RKO (cell line): ENCODE data around the gene TSPAN4.

Source experiments
- DNase-seq: peaks from one replicate; pipeline ENCODE4 v3.0.0-alpha.2; 2016; ENCODE audit warnings: low spot score

TSPAN4 gene

GRCh38 chr11:824292-824880 lies 18.3 kb upstream of the TSPAN4 start:
- no peak for DNase-seq

DNA sequence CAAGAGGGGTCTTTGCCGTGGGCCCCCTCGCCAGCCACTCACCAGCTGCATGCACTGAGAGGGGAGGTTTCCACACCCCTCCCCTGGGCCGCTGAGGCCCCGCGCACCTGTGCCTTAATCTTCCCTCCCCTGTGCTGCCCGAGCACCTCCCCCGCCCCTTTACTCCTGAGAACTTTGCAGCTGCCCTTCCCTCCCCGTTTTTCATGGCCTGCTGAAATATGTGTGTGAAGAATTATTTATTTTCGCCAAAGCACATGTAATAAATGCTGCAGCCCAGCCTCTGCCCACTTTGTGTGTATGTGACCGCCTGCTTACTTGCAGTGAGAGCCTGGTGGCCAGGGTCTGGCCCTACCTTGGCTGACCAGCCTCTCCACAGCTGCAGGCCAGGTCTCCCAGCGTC lies 17.7 kb upstream of the TSPAN4 start:
- no peak for DNase-seq

GRCh38 chr11:825366-826226 lies 17.1 kb upstream of the TSPAN4 start:
- no peak for DNase-seq

- DNase-seq, result no peak
Measured at GRCh38 chr11:826227-826621, 16.4 kb upstream of the TSPAN4 start.

GRCh38 chr11:826836-827145 lies 15.9 kb upstream of the TSPAN4 start:
- DNase-seq, result no peak

GRCh38 chr11:827146-827896 lies 15.3 kb upstream of the TSPAN4 start:
- no peak for DNase-seq

DNA sequence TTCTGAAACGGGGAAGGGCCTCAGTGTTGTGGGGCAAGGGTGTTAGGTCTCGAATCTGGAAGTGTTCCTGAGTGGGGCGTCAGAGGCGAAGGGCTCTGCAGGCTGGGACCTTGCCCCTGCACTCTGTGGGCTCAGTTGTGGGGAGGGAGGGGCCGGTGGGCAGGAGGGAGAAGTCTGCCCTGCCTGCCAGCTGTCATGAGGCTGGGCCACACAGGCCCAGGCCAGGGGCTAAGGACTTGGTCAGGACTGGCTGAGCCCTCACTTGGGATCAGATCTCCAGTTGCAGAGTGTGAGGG lies 14.8 kb upstream of the TSPAN4 start, which contains the start of gene CRACR2B:
TSS of gene CRACR2B (plus strand) at position 23 of the 296 bp plus-strand sequence. CDS start 689 bp downstream, outside the sequence.
- no peak for DNase-seq

DNA sequence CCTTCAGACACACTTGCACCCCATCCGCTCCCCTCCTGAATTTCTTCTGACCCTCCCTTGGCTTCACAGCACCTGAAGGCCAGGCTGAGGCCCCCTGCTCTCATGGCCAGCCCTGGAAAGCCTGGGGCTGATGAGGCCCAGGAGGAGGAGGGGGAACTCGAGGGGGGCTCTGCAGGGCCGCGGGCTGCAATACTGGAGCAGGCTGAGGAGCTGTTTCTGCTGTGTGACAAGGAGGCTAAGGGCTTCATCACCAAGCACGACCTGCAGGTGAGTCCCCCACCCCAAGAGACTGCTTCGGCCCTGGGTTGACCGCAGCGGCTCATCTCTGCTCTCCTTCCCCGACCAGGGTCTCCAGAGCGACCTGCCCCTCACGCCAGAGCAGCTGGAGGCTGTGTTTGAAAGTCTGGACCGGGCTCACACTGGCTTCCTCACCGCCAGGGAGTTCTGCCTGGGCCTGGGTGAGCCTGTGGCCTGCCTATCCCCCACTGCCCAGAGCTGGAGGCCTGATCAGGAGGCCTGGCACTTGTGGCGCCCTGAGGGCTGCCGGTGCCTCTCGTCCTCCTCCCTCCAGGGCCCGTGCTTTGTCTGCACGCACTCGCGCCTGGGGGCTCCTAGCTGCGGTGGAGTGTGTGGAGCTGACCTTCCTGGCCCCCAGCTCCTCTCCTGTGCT lies 14.0 kb upstream of the TSPAN4 start:
- no peak for DNase-seq

DNA sequence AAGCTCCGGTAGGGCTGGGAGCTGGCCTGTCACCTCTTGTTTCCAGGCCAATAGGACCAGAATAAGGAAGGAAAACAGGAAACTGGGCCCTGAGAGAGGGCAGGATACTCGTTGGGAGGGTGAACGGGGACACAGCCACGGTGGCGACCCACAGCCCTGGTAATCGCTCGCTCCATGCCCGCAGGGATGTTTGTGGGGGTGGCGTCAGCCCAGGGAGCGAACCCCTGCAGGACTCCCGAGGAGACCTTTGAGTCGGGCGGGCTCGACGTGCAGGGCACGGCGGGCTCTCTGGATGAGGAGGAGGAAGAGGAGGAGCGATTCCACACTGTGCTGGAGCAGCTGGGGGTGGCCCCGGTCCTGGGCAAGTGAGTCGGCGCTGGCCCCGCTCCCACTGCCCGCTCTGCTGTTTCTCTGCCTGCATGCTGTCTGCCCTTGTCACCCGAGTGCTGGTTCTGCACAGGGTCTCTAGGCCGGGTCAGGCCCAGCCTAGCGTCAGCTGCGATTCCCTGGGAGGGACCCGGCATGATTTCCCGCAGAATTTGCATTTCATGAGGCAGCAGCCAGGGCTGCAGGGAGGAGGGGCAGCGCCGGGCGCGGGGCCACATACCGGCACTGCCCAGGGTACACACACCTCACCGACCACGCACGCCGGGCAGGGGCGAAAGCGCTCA lies 13.3 kb upstream of the TSPAN4 start:
- DNase-seq, result no peak

DNA sequence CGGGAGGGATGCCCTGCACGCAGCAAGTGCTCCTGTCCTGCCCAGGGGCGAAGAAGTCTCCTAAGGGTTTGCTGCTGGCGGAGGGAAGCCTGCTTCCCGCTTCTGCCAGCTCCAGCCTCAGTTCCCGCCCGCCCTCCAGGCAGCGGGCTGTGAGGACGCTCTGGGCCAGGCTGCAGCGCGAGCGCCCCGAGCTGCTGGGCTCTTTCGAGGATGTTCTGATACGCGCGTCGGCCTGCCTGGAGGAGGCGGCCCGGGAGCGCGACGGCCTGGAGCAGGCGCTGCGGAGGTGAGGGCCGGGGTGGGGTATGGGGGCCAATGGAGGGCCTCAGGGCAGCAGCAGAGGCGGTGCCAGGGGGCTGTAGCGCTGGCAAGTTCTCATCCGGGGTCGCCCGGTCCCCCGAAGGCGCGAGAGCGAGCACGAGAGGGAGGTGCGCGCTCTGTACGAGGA lies 12.8 kb upstream of the TSPAN4 start:
- DNase-seq, result no peak

DNA sequence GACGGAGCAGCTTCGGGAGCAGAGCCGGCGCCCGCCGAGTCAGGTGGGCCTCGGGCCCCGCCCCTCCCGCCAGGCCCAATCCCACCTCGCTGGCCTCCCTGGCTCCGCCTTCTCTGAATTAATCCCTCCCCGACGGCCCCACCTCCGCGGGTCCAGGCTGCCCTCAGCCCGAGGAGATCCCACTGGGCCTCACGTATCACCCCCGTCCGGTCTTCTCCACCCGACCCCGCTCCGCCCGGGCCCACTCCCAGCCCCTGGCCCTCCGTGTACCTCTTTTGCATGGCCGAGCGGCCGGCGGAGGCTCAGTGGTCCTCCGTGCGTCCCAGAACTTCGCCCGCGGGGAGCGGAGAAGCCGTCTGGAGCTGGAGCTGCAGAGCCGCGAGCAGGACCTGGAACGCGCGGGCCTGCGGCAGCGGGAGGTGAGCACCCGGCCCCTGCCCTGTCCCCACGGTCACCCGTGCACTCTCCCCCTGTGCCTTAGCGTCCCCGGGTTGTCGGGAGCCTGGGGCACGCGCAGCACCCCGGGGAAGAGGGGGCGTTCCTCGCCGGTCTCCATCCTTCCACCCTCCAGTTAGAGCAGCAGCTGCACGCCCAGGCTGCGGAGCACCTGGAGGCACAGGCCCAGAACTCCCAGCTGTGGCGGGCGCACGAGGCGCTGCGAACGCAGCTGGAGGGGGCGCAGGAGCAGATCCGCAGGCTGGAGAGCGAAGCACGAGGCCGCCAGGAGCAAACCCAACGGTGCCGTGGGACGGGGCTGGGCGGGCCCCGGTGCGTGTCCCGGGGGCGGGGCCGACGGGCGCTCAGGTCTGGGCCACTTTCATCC lies 12.1 kb upstream of the TSPAN4 start:
- no peak for DNase-seq

- DNase-seq, result no peak
Measured at GRCh38 chr11:831118-831864, 11.4 kb upstream of the TSPAN4 start.

DNA sequence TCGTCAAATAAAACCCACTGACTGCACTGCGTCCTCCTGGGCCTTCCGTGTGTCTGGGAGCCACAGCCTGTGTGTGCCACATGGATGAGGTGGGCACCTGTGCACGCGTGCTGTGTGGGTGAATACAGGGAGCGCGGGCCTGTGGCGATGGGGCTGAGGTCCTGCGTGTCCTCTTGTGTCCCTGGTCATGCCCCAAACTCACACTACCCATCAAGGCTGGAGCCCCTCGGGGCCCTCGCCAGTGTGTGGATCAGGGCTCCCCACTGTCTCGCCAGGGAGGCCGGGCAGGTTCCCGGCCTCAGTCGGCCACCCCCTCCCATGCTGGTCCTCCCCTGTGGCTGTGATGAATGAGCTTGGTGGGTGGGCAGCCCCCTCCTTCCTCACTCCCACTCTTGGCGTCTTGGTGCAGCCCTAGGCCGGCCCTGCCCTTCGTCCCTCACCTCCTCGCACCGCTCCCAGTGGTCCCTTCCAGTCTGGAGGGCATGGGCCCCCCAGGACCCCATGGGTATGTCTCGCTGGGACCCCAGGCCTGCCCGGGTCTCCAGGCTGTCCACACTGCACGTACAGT lies 10.6 kb upstream of the TSPAN4 start:
- DNase-seq, result no peak

GRCh38 chr11:832529-833113 lies 10.0 kb upstream of the TSPAN4 start, which contains the start of gene CD151:
CD151 (plus strand) TSS chr11:832952; CDS start chr11:836070, 3,118 bp downstream.
- DNase-seq, result peak; percentile 73

DNA sequence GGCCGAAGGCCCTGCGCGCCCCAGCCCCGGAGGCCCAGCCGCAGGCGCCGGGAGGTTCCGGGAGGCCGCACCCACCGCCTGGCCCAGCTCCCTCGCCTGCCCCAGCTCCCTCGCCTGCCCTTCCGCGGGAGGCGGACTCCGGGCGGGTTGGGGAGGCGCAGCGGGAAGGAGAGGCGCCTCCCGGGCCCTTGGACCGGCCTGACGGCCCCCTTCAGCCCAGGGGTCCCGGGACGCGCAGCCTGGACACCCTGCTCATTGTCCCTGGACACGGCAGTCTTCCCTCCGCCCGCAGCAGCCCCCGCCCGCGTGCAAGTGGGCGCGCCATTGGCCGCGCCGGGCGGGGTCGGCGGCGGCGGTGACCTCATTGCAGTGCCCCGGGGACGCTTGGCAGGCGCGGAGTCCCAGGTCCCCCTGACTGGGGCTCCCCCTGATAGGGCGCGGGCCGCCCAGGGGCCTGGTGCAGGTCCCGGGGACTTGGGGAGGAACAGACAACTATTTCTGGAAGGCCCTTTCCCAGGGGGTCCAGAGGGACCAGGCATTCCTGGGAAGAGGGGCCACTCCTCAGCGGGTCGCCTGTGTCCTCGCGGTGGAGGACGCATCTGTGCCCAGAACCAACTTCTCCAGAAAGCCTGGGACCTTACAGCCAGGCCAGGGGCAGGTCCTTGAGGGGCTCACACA lies 9.4 kb upstream of the TSPAN4 start:
- no peak for DNase-seq

- no peak for DNase-seq
Measured at GRCh38 chr11:833849-834311, 8.8 kb upstream of the TSPAN4 start.

DNA sequence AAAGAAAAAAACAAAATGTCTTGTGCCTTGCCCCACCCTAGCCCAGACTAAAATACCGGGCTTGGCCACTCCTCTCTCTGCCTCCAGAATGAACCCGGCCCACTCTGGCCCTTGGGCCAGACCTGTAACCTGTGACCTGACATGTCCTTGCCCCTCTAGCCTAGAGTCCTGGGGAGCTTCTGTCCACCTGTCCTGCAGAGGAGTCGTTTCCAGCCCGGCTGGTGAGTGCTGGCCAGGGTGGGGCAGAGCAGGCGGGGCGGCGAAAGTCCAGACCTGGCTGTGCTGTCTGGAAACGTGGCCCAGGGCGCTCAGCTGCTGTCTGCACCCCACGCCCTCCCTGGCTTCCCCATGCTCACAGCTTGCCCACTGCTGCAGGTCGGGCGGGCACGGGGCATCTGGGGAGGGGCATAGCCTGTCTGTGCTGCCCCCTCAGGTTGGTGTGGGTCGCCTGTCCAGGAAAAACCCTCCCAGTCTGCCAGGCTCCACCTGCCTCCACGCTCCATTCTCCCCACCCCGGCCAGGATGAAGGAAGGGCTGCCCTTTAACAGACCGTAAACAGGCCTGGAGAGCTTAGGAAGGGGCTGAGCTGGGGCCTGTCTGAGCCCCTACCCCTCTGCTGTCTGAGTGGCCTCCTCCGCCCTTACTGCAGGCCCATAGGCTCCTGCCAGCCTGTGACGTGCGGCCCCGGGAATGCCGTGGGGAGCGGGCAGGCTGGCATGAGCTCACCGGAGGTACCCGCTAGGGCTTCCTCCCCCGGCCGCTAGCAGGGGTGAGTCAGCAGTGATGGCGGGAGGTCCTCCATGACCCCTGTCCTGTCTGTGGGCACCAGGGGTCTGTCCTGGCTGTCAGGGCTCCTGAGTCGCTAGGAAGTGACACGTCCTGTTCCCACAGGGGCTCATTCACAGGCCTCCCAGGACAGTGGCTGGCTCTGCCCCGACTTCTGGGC lies 8.0 kb upstream of the TSPAN4 start:
- DNase-seq, result peak; percentile 93

DNA sequence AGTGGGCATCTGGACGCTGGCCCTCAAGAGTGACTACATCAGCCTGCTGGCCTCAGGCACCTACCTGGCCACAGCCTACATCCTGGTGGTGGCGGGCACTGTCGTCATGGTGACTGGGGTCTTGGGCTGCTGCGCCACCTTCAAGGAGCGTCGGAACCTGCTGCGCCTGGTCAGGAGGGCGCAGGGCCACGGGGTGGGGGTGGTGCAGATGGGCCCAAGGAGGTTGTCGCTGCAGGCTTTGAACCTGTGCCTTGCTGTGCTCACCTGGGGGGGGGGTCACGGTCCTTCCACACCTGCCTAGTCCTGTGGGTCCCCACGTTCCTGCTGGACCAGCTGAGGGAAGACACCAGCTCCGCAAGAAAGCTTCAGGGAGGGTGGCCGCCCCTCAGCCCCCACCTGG lies 6.4 kb upstream of the TSPAN4 start:
- no peak for DNase-seq
